Measurements from ENCODE around the gene ALMS1.
"Not testable (repeated sequence)": the region's sequence is repeated elsewhere in the genome, so short reads cannot be mapped to it uniquely, and the experiment has no call there.

The ALMS1 gene

GRCh38 chr2:73448856-73449255 is 63.2 kb downstream of the ALMS1 start:
- H3K4me3 ChIP-seq (replicated peaks in 1 of 2; ENCODE audit: low read depth in 2 of 2, low read length in 2 of 2) = no peak overlapping the region
- TF ChIP-seq CTCF (IDR thresholded peaks at IDR 0.05; ENCODE audit: low read depth, low read length) = no peak
- DNase-seq (ENCODE audit: low read depth in 2 of 2) = no peak

- no peak for DNase-seq (ENCODE audit: low read depth in 2 of 2)
- no peak for TF ChIP-seq CTCF (IDR thresholded peaks at IDR 0.05; ENCODE audit: low read depth, low read length)
- no peak overlapping the region for H3K4me3 ChIP-seq (replicated peaks in 1 of 2; ENCODE audit: low read depth in 2 of 2, low read length in 2 of 2)
Observed at GRCh38 chr2:73449404-73449803, 63.8 kb downstream of the ALMS1 start.

- H3K4me3 ChIP-seq (replicated peaks in 1 of 2; ENCODE audit: low read depth in 2 of 2, low read length in 2 of 2) = no peak overlapping the region
- no peak for DNase-seq (ENCODE audit: low read depth in 2 of 2)
- TF ChIP-seq CTCF (IDR thresholded peaks at IDR 0.05; ENCODE audit: low read depth, low read length) = no peak
Observed at GRCh38 chr2:73451263-73451972, 65.8 kb downstream of the ALMS1 start.

- H3K4me3 ChIP-seq (replicated peaks in 1 of 2; ENCODE audit: low read depth in 2 of 2, low read length in 2 of 2) = no peak overlapping the region
- DNase-seq (ENCODE audit: low read depth in 2 of 2) = no peak
- no peak for TF ChIP-seq CTCF (IDR thresholded peaks at IDR 0.05; ENCODE audit: low read depth, low read length)
Observed at GRCh38 chr2:73457982-73458381, 72.3 kb downstream of the ALMS1 start.

- DNase-seq (ENCODE audit: low read depth in 2 of 2); H3K4me3 ChIP-seq (replicated peaks in 1 of 2; ENCODE audit: low read depth in 2 of 2, low read length in 2 of 2): not testable (repeated sequence)
Observed at GRCh38 chr2:73462388-73462787, 76.8 kb downstream of the ALMS1 start.

- no peak for TF ChIP-seq CTCF (IDR thresholded peaks at IDR 0.05; ENCODE audit: low read depth, low read length)
- no peak for DNase-seq (ENCODE audit: low read depth in 2 of 2)
- no peak overlapping the region for H3K4me3 ChIP-seq (replicated peaks in 1 of 2; ENCODE audit: low read depth in 2 of 2, low read length in 2 of 2)
Observed at GRCh38 chr2:73468376-73468775, 82.7 kb downstream of the ALMS1 start.

GRCh38 chr2:73483874-73484273 is 98.2 kb downstream of the ALMS1 start:
- not testable (repeated sequence) for DNase-seq (ENCODE audit: low read depth in 2 of 2); H3K4me3 ChIP-seq (replicated peaks in 1 of 2; ENCODE audit: low read depth in 2 of 2, low read length in 2 of 2)

- H3K4me3 ChIP-seq (replicated peaks in 1 of 2; ENCODE audit: low read depth in 2 of 2, low read length in 2 of 2) = no peak overlapping the region
- DNase-seq (ENCODE audit: low read depth in 2 of 2) = no peak
- TF ChIP-seq CTCF (IDR thresholded peaks at IDR 0.05; ENCODE audit: low read depth, low read length) = no peak
Observed at GRCh38 chr2:73487112-73487657, 101.5 kb downstream of the ALMS1 start.

Data from cardiac fibroblast (primary cell).